Keratinocyte (primary cell): Measurements from ENCODE around the gene BOD1L1.

Experiments
- CTCF ChIP-seq, 3 experiments: IDR thresholded peaks in 1 of 3; conservative IDR thresholded peaks in 1 of 3; optimal IDR thresholded peaks in 1 of 3; 2 replicates in 2 of 3; 3 replicates in 1 of 3; pipeline versions ENCODE3 to v1.5.1; 2011; ENCODE audit warnings: low read length in 3 of 3, mild to moderate bottlenecking in 3 of 3, moderate library complexity in 2 of 3, control low read depth in 1 of 3, inconsistent platforms in 1 of 3; ENCODE audit not compliant: insufficient read depth in 2 of 3; ENCODE audit errors: extremely low read depth in 1 of 3
- EZH2 ChIP-seq: IDR thresholded peaks from one replicate; pipeline ENCODE4 v1.6.1; 2012; ENCODE audit warnings: inconsistent platforms, mild to moderate bottlenecking, low read length, moderate library complexity

GRCh38 chr4:13616597-13616996 lies 10.9 kb downstream of the BOD1L1 start:
- no peak for TF ChIP-seq CTCF (optimal IDR thresholded peaks at IDR 0.05 in 1 of 3, IDR thresholded peaks at IDR 0.05 in 1 of 3, conservative IDR thresholded peaks at IDR 0.05 in 1 of 3; ENCODE audit: extremely low read depth in 1 of 3, insufficient read depth in 2 of 3, low read length in 3 of 3)
- no peak for TF ChIP-seq EZH2
